ENCODE data around the gene UMOD.
"Not testable (repeated sequence)": the region's sequence is repeated elsewhere in the genome, so short reads cannot be mapped to it uniquely, and the experiment has no call there.

The UMOD gene

DNA sequence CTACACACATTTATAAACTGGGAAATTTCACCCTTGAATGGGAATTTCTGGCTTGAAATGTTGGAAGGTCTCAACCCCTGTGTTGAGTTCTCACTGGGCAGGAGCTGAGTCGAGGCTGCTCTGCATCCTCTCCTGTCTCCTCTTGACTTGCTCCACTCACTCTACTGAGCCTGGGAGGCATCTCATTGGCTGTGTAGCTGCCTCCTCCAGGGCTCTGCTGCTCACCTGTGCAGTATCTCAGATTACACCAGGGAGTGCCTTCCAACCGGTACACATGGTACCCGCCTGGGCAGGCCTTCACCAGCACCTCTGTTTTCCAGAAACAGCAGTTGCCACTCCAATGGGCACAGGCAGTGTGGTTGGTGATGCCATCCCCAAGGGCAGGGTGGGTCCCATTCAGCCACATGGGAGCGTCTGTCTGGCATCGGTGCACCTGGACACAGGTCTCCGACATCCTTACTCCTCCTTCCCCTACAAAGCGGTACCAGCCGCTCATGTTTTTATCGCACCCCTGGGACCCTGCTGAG is 28.9 kb downstream of the UMOD start:
- DNase-seq = no peak
- intact Hi-C loops (cut with DNase I) = no loop called here

- intact Hi-C loops (cut with DNase I) = no loop called here
- DNase-seq = no peak
These were observed 29.8 kb downstream of the UMOD start for GRCh38 chr16:20322696-20323095.

DNA sequence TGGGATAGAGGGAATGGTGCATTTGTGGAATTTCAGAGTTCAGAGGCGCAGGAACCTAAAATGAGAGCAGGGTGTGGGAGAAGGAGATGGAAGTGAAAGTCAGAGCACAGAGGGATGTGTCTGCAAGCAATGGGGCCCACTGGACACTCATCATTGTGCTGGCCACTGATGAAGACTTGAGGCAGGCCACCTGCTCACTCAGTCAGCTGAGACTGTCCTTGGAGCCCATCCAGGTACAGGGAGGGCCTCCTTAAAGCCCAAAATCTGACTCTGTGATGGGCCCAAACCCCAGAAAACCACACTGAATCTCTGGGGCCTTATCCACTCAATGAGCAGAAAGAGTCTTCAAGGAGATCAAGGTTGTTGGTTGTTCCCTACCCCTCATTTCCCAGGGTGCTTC is 30.8 kb downstream of the UMOD start:
- intact Hi-C loops (cut with DNase I) = no loop called here
- DNase-seq = no peak

- DNase-seq; intact Hi-C loops (cut with DNase I): not testable (repeated sequence)
These were observed 31.5 kb downstream of the UMOD start for GRCh38 chr16:20321051-20321450.

DNA sequence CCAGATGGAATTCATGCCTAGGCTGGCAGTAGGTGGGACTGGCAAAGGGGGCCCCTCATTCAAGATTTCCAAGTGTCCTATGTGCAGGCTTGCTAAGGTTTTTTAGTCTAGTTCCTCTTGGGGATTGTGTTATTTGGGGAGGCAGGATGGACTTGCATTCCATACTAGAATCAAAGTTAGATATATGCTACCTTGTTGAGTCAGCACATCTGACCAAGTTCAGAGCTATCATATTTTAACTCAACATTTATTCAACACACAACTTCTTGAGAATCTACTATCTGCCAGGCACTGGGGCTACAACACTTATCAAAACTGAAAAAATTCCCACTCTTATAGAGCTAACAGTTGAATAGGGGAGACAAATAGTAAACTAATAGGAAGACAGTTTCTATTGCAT is 31.9 kb downstream of the UMOD start:
- no peak for DNase-seq
- intact Hi-C loops (cut with DNase I) = no loop called here

GRCh38 chr16:20320178-20320577 is 32.3 kb downstream of the UMOD start:
- intact Hi-C loops (cut with DNase I) = no loop called here

GRCh38 chr16:20319406-20319805 is 33.1 kb downstream of the UMOD start:
- DNase-seq = no peak
- intact Hi-C loops (cut with DNase I) = no loop called here

More at GRCh38 chr16:20320178-20320577, 32.3 kb downstream of the UMOD start:
- no peak for DNase-seq

GRCh38 chr16:20318437-20318836 is 34.1 kb downstream of the UMOD start:
- DNase-seq = no peak
- intact Hi-C loops (cut with DNase I) = no loop called here

DNA sequence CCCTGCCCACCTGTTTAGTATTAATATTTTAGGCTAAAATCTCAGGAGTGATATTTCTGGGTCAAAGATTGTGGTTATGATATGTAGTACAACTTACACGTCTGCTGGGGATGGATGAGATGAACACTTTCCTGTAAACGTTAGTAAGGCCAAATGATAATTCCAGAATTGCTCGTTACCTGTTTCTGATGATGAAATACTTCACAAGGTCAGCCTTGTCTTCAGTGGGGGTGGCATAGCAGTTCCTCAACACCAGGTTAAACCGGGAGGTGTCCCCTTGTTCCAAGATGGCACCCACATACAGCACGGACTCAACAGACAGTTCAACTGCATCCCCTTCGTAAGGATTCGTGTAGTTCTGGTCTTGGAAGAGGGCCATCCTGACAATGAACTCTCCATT is 34.5 kb downstream of the UMOD start:
- intact Hi-C loops (cut with DNase I) = no loop called here
- no peak for DNase-seq

DNA sequence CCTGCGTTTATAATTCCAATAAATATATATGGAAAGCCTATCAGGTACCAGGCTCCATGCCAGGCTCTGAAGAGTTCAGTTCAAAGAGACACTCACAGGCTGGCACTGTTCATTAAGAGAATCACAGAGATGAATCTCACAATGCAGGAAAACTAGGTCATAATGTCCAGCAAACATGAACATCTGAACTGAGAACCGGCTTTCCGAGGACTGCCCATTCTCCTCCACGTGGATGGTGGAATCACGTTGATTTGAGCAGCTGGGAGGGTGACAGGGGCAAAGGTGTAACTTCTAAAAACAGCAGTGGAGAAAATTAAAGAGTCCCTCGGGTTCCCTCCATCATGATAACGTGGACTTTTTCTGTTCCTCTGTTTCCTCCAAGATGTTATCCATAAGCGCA is 35.4 kb downstream of the UMOD start:
- intact Hi-C loops (cut with DNase I) = no loop called here

GRCh38 chr16:20316715-20317114 is 35.8 kb downstream of the UMOD start:
- intact Hi-C loops (cut with DNase I) = no loop called here

More for the DNA sequence above, 35.4 kb downstream of the UMOD start:
- DNase-seq = no peak

DNA sequence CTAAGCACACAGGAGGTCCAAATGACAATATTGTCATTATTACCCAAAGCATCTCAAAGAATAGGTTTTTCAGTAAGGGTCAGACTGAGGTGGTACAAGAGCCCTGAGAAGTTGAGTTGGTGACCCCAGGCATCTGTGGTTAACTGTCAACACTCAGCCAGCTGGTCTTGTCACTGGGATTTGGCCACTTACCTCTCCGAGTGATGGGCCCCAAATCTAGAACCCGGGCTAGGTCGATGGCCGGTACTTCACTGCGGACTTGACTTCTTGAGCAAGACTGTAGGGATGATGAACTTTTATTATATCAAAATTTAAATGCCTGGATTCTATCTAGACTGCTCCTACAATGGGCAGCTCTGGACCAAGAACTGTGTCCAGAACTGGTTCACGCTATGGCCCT is 36.8 kb downstream of the UMOD start:
- no peak for DNase-seq
- intact Hi-C loops (cut with DNase I) = no loop called here

More at GRCh38 chr16:20316715-20317114, 35.8 kb downstream of the UMOD start:
- no peak for DNase-seq

GRCh38 chr16:20314575-20314974 is 37.9 kb downstream of the UMOD start:
- intact Hi-C loops (cut with DNase I) = no loop called here
- DNase-seq = no peak

GRCh38 chr16:20313741-20314140 is 38.8 kb downstream of the UMOD start:
- DNase-seq = no peak
- intact Hi-C loops (cut with DNase I) = no loop called here

DNA sequence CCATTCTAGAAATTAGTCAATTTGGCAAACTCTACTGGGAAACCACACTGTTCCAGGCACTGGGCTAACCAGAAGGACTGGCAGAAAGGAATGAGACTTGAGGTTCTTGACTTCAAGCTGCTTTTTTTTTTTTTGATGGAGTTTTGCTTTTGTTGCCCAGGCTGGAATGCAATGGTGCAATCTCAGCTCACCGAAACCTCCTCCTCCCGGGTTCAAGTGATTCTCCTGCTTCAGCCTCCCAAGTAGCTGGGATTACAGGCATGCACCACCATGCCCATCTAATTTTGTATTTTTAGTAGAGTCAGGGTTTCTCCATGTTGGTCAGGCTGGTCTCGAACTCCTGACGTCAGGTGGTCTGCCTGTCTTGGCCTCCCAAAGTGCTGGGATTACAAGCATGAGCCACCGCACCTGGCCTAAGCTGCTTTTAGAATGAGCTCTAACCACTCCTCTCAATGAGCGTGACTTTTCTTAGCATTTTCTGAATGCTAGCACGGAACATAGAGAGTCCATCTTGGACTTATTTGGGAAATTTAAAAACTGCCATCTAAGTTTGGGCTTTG is 39.9 kb downstream of the UMOD start:
- intact Hi-C loops (cut with DNase I); DNase-seq: not testable (repeated sequence)

DNA sequence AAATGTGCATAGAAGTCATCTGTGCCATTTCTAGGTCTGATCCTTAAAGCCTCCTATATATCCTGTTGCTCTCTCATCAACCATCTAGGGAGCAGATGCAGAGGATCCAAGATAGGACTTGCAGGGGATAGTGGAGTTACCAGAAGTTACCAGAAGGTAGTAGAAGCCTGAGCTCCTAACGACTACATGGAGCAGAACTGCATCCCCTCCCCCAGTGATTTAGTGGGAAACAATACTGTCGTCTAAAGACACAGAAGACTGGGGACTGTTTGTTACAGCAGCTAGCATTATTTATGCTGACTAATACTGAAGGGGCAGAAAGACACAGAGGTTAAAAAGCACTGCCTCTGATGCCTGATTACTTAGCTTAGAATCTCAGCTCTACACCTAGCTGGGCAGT is 41.0 kb downstream of the UMOD start:
- intact Hi-C loops (cut with DNase I) = no loop called here
- DNase-seq = no peak

DNA sequence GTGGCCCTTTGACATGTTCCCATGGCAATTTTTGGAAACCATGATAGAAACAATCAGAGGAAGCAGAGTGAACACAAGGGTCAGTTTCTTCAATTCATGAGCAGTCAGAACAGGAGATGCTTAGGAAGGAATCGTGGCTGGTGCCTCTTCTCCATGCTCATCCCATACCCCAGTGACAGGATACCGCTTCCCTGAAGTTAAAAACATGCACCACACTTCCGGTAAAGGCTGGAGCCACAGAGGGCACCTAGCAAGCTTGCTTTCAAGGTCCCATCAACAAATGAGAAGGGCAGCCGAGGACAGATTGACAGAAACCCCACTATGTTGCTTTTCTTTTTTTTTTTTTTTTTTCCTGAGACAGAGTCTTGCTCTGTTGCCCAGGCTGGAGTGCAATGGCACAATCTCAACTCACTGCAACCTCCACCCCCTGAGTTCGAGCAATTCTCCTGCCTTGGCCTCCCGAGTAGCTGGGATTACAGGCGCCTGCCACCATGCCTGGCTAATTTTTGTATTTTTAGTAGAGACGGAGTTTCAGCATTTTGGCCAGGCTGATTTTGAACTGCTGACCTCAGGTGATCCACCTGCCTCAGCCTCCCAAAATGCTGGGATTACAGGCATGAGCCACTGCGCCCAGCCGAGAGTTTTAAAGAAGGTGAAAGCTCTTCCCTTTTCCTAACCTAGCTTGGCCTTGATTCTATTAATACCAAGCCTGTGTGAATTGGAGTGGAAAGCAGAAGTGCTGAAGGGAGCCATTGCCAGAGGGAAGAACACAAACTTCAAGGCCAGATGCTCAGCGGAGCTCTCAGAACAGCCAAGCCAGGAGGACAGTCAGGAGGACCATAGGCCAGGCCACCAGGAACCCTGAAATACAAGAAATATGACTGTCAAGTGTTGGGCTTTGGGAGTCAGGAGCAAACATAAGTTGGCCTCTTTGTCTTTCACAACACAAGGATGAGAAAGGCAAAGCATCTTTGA is 41.8 kb downstream of the UMOD start:
- DNase-seq = no peak
- intact Hi-C loops (cut with DNase I) = no loop called here

- intact Hi-C loops (cut with DNase I) = no loop called here
- no peak for DNase-seq
These were observed 42.7 kb downstream of the UMOD start for GRCh38 chr16:20309786-20310185.

DNA sequence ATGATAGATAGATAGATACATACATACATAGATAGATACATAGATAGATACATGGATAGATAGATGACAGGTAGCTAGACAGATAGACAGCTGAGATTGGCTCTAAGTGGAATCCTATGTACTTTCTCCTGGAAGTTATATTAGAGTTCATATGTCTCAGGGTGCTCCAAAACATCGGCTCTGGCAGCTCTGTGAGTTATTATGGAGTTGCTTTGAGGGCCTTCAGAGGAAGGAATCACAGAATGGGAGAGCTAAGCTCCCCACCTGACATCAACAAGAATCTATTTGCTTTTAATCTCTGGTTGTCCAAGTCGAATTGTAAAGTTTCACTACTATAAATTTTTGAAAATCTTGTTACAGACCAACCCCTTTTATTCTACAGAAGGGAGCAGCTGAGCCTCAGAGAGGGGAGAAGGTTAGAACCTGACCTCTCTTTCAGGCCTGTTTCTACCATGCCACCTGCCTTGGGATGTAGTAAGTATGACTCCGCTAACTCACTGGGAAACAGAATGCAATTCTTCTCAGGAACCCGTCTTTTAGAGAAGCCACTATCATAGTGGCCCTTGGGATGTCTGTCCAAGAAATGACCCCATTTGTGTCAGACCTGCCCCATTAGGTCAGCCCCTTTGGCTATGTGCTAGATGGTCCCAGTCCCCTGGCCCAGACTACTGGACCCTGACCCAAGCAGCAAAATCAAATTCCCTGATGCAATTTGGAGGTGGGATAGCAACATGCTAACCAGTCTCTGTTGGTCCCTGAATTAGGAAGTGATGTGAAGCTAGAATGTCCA is 43.5 kb downstream of the UMOD start:
- intact Hi-C loops (cut with DNase I) = no loop called here
- DNase-seq = no peak

- DNase-seq = no peak
- intact Hi-C loops (cut with DNase I) = no loop called here
These were observed 44.2 kb downstream of the UMOD start for GRCh38 chr16:20308266-20308665.

DNA sequence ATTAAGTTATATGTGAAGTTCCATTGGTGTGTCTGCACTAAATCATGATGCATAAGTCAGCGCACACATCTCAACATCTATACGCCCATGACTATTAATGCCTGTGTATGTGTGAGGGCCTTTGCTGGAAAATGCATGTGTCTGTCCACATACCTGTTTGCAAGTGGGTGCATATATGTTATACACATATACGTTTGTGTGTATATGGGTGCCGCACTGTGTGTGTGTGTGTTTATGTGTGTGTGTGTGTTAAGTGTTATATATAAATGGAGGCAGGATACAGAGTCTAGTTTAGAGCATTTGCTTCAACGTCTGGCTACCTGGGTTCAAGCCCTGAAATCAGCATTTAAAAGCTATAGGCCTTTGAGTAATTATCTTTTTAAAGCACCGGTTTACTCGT is 44.7 kb downstream of the UMOD start:
- intact Hi-C loops (cut with DNase I) = no loop called here
- DNase-seq = no peak

All from posterior cingulate gyrus (tissue), 11 donors.